HEK293 (cell line): Measurements from ENCODE around the gene SYCP3.

Source experiments
- CTCF ChIA-PET: fragments of 350-600 bp; formaldehyde crosslinking; extraction: SDS; loops from one replicate; lab custom pipeline; 2021; ENCODE audit warnings: antibody characterized with exemption; lab: Yijun Ruan, JAX
- POLR2A ChIA-PET: fragments of 300-600 bp; formaldehyde crosslinking; extraction: SDS; loops from one replicate; lab custom pipeline; 2020; ENCODE audit warnings: antibody characterized with exemption, inconsistent platforms; lab: Yijun Ruan, JAX
- H3K27ac ChIP-seq: fragments of 200-500 bp; sonication (Bioruptor generic); 2 replicates; pipeline ENCODE4 v1.5.1; 2014; ENCODE audit warnings: low read depth, low read length, control low read depth, inconsistent platforms; ENCODE audit errors: extremely low read depth
- H3K36me3 ChIP-seq, 2 experiments: fragments of 200-500 bp in 1 of 2; sonication (Bioruptor generic) in 1 of 2; 1 replicate in 1 of 2; 2 replicates in 1 of 2; pipeline ENCODE4 v1.5.1; 2014 to 2017; ENCODE audit warnings: inconsistent platforms in 2 of 2, low read length in 2 of 2; ENCODE audit not compliant: control insufficient read depth in 2 of 2, insufficient read depth in 1 of 2
- H3K4me1 ChIP-seq: fragments of 200-500 bp; sonication (Bioruptor generic); 2 replicates; pipeline ENCODE4 v1.5.1; 2014; ENCODE audit warnings: mild to moderate bottlenecking, low read length, inconsistent platforms; ENCODE audit not compliant: control insufficient read depth, insufficient read depth
- H3K4me3 ChIP-seq: 2 replicates; pipeline ENCODE4 v1.5.1; 2011; ENCODE audit warnings: low read depth, mild to moderate bottlenecking, control low read depth, low read length, moderate library complexity
- H3K9me3 ChIP-seq: fragments of 200-500 bp; sonication (Bioruptor generic); 2 replicates; pipeline ENCODE4 v1.5.1; 2014; ENCODE audit warnings: low read depth, low read length, inconsistent platforms; ENCODE audit not compliant: control insufficient read depth, insufficient read depth
- GLIS2 ChIP-seq: fragments of 450-650 bp; formaldehyde crosslinking; IDR thresholded peaks from 2 replicates; pipeline ENCODE4 v1.5.1; 2016; ENCODE audit warnings: missing biosample characterization, missing genetic modification characterization
- IKZF3 ChIP-seq: fragments of 450-650 bp; IDR thresholded peaks from 2 replicates; pipeline ENCODE4 v1.5.0; 2018; ENCODE audit warnings: missing biosample characterization, mild to moderate bottlenecking, missing genetic modification characterization, moderate library complexity
- MEIS1 ChIP-seq: sonication (generic); formaldehyde crosslinking; IDR thresholded peaks from 2 replicates; pipeline ENCODE4 v1.8.1; 2022; ENCODE audit warnings: missing genetic modification reagents, mild to moderate bottlenecking, borderline replicate concordance
- SALL2 ChIP-seq: fragments of 450-650 bp; formaldehyde crosslinking; IDR thresholded peaks from 2 replicates; pipeline ENCODE4 v1.5.0; 2017; ENCODE audit warnings: missing biosample characterization, mild to moderate bottlenecking, missing genetic modification characterization, borderline replicate concordance
- SCRT2 ChIP-seq: fragments of 450-650 bp; formaldehyde crosslinking; IDR thresholded peaks from 2 replicates; pipeline ENCODE4 v1.5.1; 2016; ENCODE audit warnings: missing biosample characterization, missing genetic modification characterization
- TRIM28 ChIP-seq: IDR thresholded peaks from 2 replicates; pipeline ENCODE4 v1.6.1; 2011; ENCODE audit warnings: low read length, control low read depth, borderline replicate concordance
- YY1 ChIP-seq: fragments of 450-650 bp; formaldehyde crosslinking; IDR thresholded peaks from 2 replicates; pipeline ENCODE4 v1.5.1; 2018; ENCODE audit warnings: missing biosample characterization, missing genetic modification characterization
- ZBTB44 ChIP-seq: fragments of 450-650 bp; IDR thresholded peaks from 2 replicates; pipeline ENCODE4 v1.5.1; 2018; ENCODE audit warnings: missing biosample characterization, mild to moderate bottlenecking, missing genetic modification characterization
- ZBTB7A ChIP-seq: fragments of 450-650 bp; formaldehyde crosslinking; IDR thresholded peaks from 2 replicates; pipeline ENCODE4 v1.5.1; 2016; ENCODE audit warnings: low read depth, missing biosample characterization, missing genetic modification characterization
- ZEB2 ChIP-seq: fragments of 450-650 bp; formaldehyde crosslinking; IDR thresholded peaks from 2 replicates; pipeline ENCODE4 v1.5.1; 2016; ENCODE audit warnings: missing biosample characterization, missing genetic modification characterization
- ZNF121 ChIP-seq: fragments of 450-650 bp; formaldehyde crosslinking; IDR thresholded peaks from 2 replicates; pipeline ENCODE4 v1.5.1; 2016; ENCODE audit warnings: missing biosample characterization, missing genetic modification characterization
- ZNF132 ChIP-seq: fragments of 450-650 bp; formaldehyde crosslinking; IDR thresholded peaks from 2 replicates; pipeline ENCODE4 v1.5.1; 2017; ENCODE audit warnings: missing biosample characterization, missing genetic modification characterization, borderline replicate concordance
- ZNF133 ChIP-seq: fragments of 450-650 bp; formaldehyde crosslinking; IDR thresholded peaks from 2 replicates; pipeline ENCODE4 v1.5.1; 2016; ENCODE audit warnings: missing biosample characterization, missing genetic modification characterization
- ZNF157 ChIP-seq: fragments of 450-650 bp; formaldehyde crosslinking; IDR thresholded peaks from 2 replicates; pipeline ENCODE4 v1.5.1; 2016; ENCODE audit warnings: missing biosample characterization, missing genetic modification characterization
- ZNF174 ChIP-seq: fragments of 450-650 bp; formaldehyde crosslinking; IDR thresholded peaks from 2 replicates; pipeline ENCODE4 v1.5.0; 2017; ENCODE audit warnings: missing biosample characterization, mild to moderate bottlenecking, missing genetic modification characterization
- ZNF2 ChIP-seq: fragments of 450-650 bp; formaldehyde crosslinking; IDR thresholded peaks from 2 replicates; pipeline ENCODE4 v1.5.1; 2016; ENCODE audit warnings: missing biosample characterization, missing genetic modification characterization
- ZNF274 ChIP-seq, 2 experiments: fragments of 200-500 bp in 1 of 2; fragments of 450-650 bp in 1 of 2; sonication (Bioruptor generic) in 1 of 2; formaldehyde crosslinking in 1 of 2; IDR thresholded peaks; 2 replicates each; pipeline versions ENCODE4 v1.5.1 to v1.6.1; 2014 to 2016; ENCODE audit warnings: borderline replicate concordance in 1 of 2, inconsistent platforms in 1 of 2, low read length in 1 of 2, missing biosample characterization in 1 of 2, missing genetic modification characterization in 1 of 2
- ZNF292 ChIP-seq: fragments of 450-650 bp; formaldehyde crosslinking; IDR thresholded peaks from 2 replicates; pipeline ENCODE4 v1.5.1; 2016; ENCODE audit warnings: low read depth, missing biosample characterization, missing genetic modification characterization, borderline replicate concordance
- ZNF416 ChIP-seq: fragments of 450-650 bp; formaldehyde crosslinking; IDR thresholded peaks from 2 replicates; pipeline ENCODE4 v1.5.1; 2016; ENCODE audit warnings: missing biosample characterization, missing genetic modification characterization
- ZNF426 ChIP-seq: fragments of 450-650 bp; formaldehyde crosslinking; IDR thresholded peaks from 2 replicates; pipeline ENCODE4 v1.5.1; 2017; ENCODE audit warnings: missing biosample characterization, missing genetic modification characterization, mild to moderate bottlenecking, inconsistent platforms, moderate library complexity
- ZNF555 ChIP-seq: fragments of 450-650 bp; formaldehyde crosslinking; conservative IDR thresholded peaks from 2 replicates; pipeline ENCODE4 v1.5.1; 2017; ENCODE audit warnings: missing biosample characterization, mild to moderate bottlenecking, missing genetic modification characterization, inconsistent platforms
- ZNF621 ChIP-seq: fragments of 450-650 bp; formaldehyde crosslinking; IDR thresholded peaks from 2 replicates; pipeline ENCODE4 v1.5.1; 2017; ENCODE audit warnings: missing biosample characterization, missing genetic modification characterization
- ZNF654 ChIP-seq: fragments of 450-650 bp; formaldehyde crosslinking; IDR thresholded peaks from 2 replicates; pipeline ENCODE4 v1.5.1; 2016; ENCODE audit warnings: low read depth, missing biosample characterization, missing genetic modification characterization
- ZNF660 ChIP-seq: fragments of 450-650 bp; IDR thresholded peaks from 2 replicates; pipeline ENCODE4 v1.5.1; 2018; ENCODE audit warnings: missing biosample characterization, mild to moderate bottlenecking, missing genetic modification characterization
- ZNF747 ChIP-seq: fragments of 450-650 bp; formaldehyde crosslinking; IDR thresholded peaks from 2 replicates; pipeline ENCODE4 v1.5.1; 2016; ENCODE audit warnings: missing biosample characterization, missing genetic modification characterization
- TF ChIP-seq, protein P1 (sequence below): fragments of 450-650 bp; formaldehyde crosslinking; IDR thresholded peaks from 2 replicates; pipeline ENCODE4 v1.5.1; 2016; ENCODE audit warnings: missing biosample characterization, missing genetic modification characterization
- TF ChIP-seq, protein P2 (sequence below): fragments of 450-650 bp; formaldehyde crosslinking; IDR thresholded peaks from 2 replicates; pipeline ENCODE4 v1.5.1; 2016; ENCODE audit warnings: missing biosample characterization, missing genetic modification characterization, low read depth

The SYCP3 gene

DNA sequence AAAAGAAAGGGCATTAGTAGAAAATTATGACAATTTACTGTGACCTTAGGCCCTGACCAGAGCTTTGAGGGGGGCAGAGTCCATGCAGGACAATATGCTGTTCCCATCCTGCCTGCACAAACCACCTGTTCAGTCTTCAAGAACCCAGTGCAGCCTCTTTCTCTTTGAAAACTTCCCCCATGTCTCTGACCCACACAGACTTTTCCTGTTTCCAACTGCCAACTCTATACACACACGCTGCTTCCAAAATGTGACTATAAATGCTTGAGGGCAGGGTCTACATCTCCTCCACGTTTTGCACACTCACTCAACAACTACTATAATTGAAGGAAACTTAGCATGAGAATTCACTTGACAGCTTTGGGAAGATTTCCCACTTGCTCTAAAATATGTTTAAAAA, 36.6 kb upstream of the SYCP3 start:
- Histone ChIP-seq H3K27ac (no peak overlapping the region), H3K4me1 (no peaks in the 10 kb centered on the region), H3K9me3 (no peaks in the 10 kb centered on the region), H3K4me3 (no peak overlapping the region), H3K36me3 (peaks cover 0 to 11% of the 10 kb centered on the region in 2 experiments; a peak in 1 of 3 replicates)
- ChIA-PET POLR2A (no interaction called here), CTCF (interaction anchor here (0.5 to 1.2 kb wide), 3 partner anchors 54 to 507 kb away, joined by 3 to 4 read pairs (median 3); partner anchors contain the start of gene GNPTAB)
- TF ChIP-seq ZNF426 (tag by site-specific recombination) (no peak), ZBTB44 (no peak), ZNF292 (no peak), ZBTB7A (tag by site-specific recombination) (no peak), IKZF3 (tag by site-specific recombination) (no peak), GLIS2 (no peak), ZNF132 (tag by site-specific recombination) (no peak), MEIS1 (no peak), ZEB2 (tag by site-specific recombination) (no peak)

GRCh38 chr12:101773650-101774162, 34.4 kb upstream of the SYCP3 start:
- POLR2A ChIA-PET, result no interaction called here
- Histone ChIP-seq H3K27ac (no peak overlapping the region), H3K4me3 (no peak overlapping the region), H3K36me3 (peaks cover 4 to 13% of the 10 kb centered on the region in 2 experiments; a peak in 1 of 3 replicates), H3K9me3 (no peaks in the 10 kb centered on the region), H3K4me1 (no peaks in the 10 kb centered on the region)
- CTCF ChIA-PET, result interaction anchor here (0.6 to 2.7 kb wide), 30 partner anchors 8 to 1038 kb away, joined by 3 to 50 read pairs (median 4); partner anchors contain the start of gene GNPTAB
- TF ChIP-seq ZNF133 (tag by site-specific recombination), result no peak
- TF ChIP-seq, protein P1, sequence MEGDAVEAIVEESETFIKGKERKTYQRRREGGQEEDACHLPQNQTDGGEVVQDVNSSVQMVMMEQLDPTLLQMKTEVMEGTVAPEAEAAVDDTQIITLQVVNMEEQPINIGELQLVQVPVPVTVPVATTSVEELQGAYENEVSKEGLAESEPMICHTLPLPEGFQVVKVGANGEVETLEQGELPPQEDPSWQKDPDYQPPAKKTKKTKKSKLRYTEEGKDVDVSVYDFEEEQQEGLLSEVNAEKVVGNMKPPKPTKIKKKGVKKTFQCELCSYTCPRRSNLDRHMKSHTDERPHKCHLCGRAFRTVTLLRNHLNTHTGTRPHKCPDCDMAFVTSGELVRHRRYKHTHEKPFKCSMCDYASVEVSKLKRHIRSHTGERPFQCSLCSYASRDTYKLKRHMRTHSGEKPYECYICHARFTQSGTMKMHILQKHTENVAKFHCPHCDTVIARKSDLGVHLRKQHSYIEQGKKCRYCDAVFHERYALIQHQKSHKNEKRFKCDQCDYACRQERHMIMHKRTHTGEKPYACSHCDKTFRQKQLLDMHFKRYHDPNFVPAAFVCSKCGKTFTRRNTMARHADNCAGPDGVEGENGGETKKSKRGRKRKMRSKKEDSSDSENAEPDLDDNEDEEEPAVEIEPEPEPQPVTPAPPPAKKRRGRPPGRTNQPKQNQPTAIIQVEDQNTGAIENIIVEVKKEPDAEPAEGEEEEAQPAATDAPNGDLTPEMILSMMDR (tag by site-specific recombination), result peak; percentile 69
- TF ChIP-seq ZNF2 (tag by site-specific recombination), result 0 out of 2 replicates have a peak, but pooled peaks have one; percentile 23
- TF ChIP-seq ZNF157 (tag by site-specific recombination), result no peak
- peak; percentile 96 for TF ChIP-seq ZNF654
- TF ChIP-seq YY1 (tag by site-specific recombination), result no peak
- TF ChIP-seq TRIM28, result no peak
- peak; percentile 60 for TF ChIP-seq SCRT2
- TF ChIP-seq ZNF747, result no peak
- TF ChIP-seq, protein P2, sequence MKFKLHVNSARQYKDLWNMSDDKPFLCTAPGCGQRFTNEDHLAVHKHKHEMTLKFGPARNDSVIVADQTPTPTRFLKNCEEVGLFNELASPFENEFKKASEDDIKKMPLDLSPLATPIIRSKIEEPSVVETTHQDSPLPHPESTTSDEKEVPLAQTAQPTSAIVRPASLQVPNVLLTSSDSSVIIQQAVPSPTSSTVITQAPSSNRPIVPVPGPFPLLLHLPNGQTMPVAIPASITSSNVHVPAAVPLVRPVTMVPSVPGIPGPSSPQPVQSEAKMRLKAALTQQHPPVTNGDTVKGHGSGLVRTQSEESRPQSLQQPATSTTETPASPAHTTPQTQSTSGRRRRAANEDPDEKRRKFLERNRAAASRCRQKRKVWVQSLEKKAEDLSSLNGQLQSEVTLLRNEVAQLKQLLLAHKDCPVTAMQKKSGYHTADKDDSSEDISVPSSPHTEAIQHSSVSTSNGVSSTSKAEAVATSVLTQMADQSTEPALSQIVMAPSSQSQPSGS (tag by site-specific recombination), result no peak
- TF ChIP-seq ZNF274 (IDR thresholded peaks at IDR 0.05; ENCODE audit: low read length), result no peak
- TF ChIP-seq ZNF274 (tag by site-specific recombination; IDR thresholded peaks at IDR 0.05; ENCODE audit: borderline replicate concordance), result no peak
- TF ChIP-seq SALL2 (tag by site-specific recombination), result no peak
- TF ChIP-seq ZNF555 (tag by site-specific recombination), result no peak
- no peak for TF ChIP-seq ZNF416 (tag by site-specific recombination)
- no peak for TF ChIP-seq ZNF174 (tag by site-specific recombination)
- TF ChIP-seq ZNF121 (tag by site-specific recombination), result no peak
- 0 out of 2 replicates have a peak, but pooled peaks have one; percentile 30 for TF ChIP-seq ZNF660 (tag by site-specific recombination)
- TF ChIP-seq ZNF621 (tag by site-specific recombination), result no peak
